DMS53 treated with DMSO at 0.1 percent for 48 hours (cell line): Measurements from ENCODE around the gene FGF22.

ENCODE experiments used
- DNase-seq: peaks from one replicate; lab custom pipeline; 2025; ENCODE audit not compliant: unreplicated experiment; lab: John Stamatoyannopoulos, UW

Gene FGF22

DNA sequence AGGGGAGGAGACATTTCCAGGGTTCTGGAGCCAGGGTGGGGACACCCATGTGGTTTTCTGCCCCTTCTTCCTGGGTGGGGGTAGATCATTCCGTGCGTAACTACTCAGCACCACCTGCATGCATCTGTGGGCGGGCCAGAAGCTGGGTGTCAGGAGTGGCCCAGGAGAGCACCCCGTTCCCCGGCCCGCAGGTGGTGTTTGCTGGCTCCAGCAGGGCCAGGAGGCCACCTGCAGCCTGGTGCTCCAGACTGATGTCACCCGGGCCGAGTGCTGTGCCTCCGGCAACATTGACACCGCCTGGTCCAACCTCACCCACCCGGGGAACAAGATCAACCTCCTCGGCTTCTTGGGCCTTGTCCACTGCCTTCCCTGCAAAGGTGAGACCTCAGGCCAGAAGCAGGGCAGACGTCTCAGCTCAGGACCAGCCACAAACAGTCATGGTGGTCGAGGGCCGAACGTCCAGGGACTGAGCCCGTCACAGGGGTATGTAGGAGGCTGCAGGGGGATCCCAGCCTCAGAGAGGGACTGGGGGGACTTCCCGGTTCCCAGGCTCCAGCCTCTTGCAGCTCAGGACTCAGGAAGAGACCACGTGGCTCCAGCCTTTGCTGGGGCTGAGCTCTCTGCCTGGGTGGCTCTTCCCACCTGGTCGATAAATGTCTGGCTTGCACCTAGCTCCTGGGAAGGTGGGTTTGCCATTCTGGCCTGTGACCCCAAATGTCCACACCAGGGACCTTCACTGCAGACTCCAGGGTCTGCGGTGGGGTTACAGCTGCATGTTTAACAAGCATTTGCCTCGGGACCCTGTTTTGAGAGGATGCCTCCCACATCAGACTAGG is 38.1 kb downstream of the FGF22 start:
- no peak for DNase-seq

DNA sequence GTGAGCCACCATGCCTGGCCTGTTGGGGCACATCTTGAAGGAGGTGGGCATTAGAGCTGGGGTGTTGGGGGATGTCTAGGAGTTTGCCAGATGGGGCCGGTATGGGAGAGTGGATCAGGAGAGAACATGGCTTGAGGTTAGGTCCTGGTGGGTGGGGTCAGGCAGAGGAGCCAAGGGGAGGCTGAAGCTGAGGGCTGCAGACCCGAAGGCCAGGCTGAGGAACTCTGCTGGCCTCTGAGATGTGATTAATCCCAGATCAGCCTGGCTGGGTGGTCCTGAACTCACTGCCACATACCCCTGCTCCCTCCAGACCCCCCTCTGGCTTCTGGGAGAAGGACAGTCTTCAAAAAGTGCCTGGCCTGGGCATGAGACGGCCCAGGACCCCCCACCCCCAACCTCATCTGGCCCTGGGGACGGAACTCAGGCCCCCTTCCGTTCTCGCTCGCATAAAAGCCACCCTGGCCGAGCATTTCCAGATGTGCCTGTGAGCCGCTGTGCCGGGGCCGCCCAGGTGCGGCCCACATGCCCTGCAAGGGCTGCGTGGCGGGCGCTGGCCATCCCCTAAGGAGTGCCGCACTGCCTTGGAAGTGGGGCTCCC is 39.2 kb downstream of the FGF22 start:
- DNase-seq, result no peak

GRCh38 chr19:679418-680286 is 40.0 kb downstream of the FGF22 start:
- no peak for DNase-seq

DNA sequence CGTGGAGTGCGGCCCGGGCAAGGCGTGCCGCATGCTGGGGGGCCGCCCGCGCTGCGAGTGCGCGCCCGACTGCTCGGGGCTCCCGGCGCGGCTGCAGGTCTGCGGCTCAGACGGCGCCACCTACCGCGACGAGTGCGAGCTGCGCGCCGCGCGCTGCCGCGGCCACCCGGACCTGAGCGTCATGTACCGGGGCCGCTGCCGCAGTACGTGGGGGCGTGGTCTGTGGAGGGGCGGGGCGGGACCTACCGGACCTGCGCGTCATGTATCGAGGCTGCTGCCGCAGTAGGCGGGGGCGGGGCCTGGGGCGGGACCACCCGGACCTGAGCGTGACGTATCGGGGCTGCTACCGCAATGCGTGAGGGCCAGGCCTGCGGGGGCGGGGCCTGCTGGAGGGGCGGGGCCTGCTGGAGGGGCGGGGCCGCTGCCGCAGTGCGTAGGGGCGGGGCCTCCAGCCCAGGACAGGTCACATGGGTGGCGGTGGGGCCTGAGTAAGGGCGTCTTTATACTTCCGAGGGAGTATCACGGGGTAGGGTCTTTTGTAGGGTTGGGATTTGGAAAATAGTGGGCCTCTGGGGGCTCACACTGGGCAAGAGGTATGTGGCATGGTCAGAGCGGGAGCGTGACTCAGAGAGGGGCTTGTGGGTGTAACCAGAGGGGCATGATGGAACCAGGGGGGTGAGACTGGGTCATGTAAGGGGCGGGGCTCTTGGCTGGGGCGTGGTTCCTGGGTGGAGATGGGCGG is 40.8 kb downstream of the FGF22 start:
- peak; percentile 65 for DNase-seq

DNA sequence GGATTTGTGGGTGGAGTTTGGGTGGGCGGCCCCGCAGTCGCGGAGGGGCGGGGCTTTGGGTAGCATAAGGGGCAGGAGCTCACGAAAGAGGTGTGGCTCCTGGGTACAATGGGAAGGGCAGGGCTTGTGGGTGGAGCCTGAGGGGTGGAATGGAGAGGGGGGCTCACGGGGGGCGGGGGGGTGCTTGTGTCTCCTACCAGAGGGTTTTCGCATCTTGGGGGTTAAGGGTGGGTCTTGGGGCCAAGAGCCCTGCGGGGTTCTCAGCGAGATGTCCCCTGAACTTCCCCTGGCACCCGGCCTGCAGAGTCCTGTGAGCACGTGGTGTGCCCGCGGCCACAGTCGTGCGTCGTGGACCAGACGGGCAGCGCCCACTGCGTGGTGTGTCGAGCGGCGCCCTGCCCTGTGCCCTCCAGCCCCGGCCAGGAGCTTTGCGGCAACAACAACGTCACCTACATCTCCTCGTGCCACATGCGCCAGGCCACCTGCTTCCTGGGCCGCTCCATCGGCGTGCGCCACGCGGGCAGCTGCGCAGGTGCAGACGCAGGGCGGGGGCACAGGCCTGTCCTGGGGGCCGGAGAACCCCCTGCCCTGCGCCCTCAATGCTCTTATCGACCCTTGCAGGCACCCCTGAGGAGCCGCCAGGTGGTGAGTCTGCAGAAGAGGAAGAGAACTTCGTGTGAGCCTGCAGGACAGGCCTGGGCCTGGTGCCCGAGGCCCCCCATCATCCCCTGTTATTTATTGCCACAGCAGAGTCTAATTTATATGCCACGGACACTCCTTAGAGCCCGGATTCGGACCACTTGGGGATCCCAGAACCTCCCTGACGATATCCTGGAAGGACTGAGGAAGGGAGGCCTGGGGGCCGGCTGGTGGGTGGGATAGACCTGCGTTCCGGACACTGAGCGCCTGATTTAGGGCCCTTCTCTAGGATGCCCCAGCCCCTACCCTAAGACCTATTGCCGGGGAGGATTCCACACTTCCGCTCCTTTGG is 41.6 kb downstream of the FGF22 start:
- DNase-seq, result no peak

- DNase-seq, result no peak
Measured at GRCh38 chr19:682678-683320, 43.1 kb downstream of the FGF22 start.

- DNase-seq, result no peak
Measured at GRCh38 chr19:685454-685931, 45.8 kb downstream of the FGF22 start.

DNA sequence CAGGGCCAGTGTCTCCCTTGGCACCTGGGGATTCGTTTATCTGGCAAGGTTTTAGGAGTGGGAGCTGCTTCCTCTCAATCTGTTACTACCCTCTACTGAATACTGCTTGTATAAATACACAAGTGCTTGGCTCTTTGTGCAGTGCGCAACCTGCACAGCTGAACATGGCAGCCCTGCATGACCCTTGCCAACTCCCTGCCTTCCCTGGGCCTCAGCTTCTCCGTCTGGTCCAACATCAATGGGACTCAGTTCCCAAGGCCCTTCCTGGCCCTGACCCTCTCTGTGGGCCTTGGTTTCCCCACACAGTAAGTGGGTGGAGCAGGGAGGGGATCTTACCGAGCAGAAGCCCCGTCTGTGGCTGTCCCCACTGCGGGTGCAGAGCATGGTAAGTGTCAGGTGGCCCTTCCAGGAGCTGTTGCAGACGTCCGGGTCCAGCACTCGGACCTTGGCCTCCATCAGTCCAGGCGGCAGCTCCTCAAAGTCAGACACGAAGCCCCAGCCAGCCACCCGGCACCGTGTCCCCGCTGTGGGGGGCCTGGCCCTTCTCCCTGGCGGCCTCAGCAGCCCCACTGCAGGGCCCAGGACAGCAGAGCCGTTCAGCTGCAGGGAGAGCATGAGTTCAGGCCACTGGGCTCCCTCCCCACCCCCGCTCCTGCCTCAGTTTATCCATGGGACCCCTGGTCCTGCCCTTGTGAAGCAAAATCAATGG is 47.1 kb downstream of the FGF22 start:
- no peak for DNase-seq

DNA sequence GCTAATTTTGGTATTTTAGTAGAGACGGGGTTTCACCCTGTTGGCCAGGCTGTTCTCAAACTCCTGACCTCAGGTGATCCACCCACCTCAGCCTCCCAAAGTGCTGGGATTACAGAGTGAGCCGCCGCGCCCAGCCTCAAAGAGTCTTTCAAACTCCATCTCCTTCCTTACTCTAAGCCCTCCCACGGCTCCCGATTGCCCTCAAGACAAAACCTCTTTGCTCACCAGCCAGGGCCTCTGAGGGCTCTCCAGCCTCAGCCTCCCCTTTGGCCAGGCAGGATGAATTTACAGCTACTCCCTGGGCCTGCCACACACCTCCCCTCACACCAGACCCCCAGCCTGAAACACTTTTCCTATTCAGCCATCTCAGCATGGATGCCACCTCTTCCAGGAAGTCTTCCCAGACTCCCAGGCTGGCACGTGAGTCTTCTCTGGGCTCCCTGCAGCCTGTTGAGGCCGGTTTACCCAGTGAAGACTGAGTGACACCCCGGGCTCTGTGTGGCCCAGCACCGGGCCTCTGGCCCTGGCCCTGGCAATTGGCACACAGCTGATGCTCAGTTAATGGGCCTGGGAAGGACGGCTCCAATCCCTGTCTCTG is 48.0 kb downstream of the FGF22 start:
- no peak for DNase-seq

- no peak for DNase-seq
Measured at GRCh38 chr19:688214-688613, 48.5 kb downstream of the FGF22 start.

GRCh38 chr19:688992-689391 is 49.3 kb downstream of the FGF22 start:
- DNase-seq, result no peak

DNA sequence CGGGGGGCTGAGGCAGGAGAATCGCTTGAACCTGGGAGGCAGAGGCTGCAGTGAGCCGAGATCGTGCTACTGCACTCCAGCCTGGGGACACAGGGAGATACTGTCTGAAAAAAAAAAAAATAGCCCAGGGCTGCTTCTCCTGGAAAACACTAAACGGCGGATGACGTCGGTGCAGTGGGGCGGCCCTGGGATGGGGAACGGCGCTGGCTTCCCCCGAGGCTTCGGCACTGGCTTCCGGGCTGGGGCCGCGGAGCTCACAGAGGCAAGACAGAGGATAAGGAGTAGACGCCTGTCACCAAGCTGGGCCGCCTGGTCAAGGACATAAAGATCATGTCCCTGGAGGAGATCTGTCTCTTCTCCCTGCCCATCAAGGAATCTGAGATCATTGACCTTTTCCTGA is 50.5 kb downstream of the FGF22 start:
- DNase-seq, result no peak
